Bronchial epithelial cell (primary cell): ENCODE data around the gene ATP2B2. TPM values are rescaled to one million over a fixed set of nuclear protein-coding genes. Genes with fewer than 3 reads are reported as not detected.
A peak's percentile ranks its signal among the peaks of the same experiment; 100 is the strongest.

ENCODE experiments used
- DNase-seq: peaks from one replicate; pipeline ENCODE4 v3.0.0-alpha.2; 2010; ENCODE audit warnings: low read depth
- FAIRE-seq: peaks from 2 replicates; lab custom pipeline; 2011; peaks lifted over from hg19 to GRCh38; lab: Jason Lieb, UNC
- H3K27me3 ChIP-seq: 2 replicates; pipeline ENCODE4 v1.5.1; 2011; ENCODE audit warnings: low read length; ENCODE audit not compliant: control insufficient read depth, insufficient read depth
- H3K36me3 ChIP-seq: 2 replicates; pipeline ENCODE4 v1.5.1; 2011; ENCODE audit warnings: low read length; ENCODE audit not compliant: control insufficient read depth, insufficient read depth
- H3K4me3 ChIP-seq: 2 replicates; pipeline ENCODE4 v1.5.1; 2011; ENCODE audit warnings: mild to moderate bottlenecking, low read depth, low read length, control low read depth
- CTCF ChIP-seq: IDR thresholded peaks from 2 replicates; pipeline ENCODE4 v1.5.1; 2011; ENCODE audit warnings: mild to moderate bottlenecking, moderate library complexity, low read length, control low read depth, inconsistent platforms; ENCODE audit not compliant: insufficient read depth, severe bottlenecking
- total RNA-seq: library from RNA; depleted of rRNA; stranded (reverse); fragments of >200 nt; gene quantifications from 2 replicates; pipeline ENCODE4 v1.2.1, GENCODE V29; 2014

The ATP2B2 gene
- total RNA-seq, 1 donor from 2014 or later = not detected

- H3K4me3 ChIP-seq = peak overlapping the region; percentile 82
- peaks cover 21% of the 10 kb centered on the region for H3K36me3 ChIP-seq
- FAIRE-seq (no peak), DNase-seq (peak; percentile 9)
- no peaks in the 10 kb centered on the region for H3K27me3 ChIP-seq
- no peak for TF ChIP-seq CTCF
These were observed 185.1 kb downstream of the ATP2B2 start for GRCh38 chr3:10320320-10320677.

GRCh38 chr3:10319804-10320203 is 185.6 kb downstream of the ATP2B2 start:
- FAIRE-seq (no peak), DNase-seq (no peak)
- TF ChIP-seq CTCF = no peak
- Histone ChIP-seq H3K36me3 (peaks cover 25% of the 10 kb centered on the region), H3K27me3 (no peaks in the 10 kb centered on the region), H3K4me3 (peak overlapping the region; percentile 82)

GRCh38 chr3:10319251-10319650 is 186.1 kb downstream of the ATP2B2 start:
- Histone ChIP-seq H3K4me3 (no peak overlapping the region), H3K27me3 (no peaks in the 10 kb centered on the region), H3K36me3 (peaks cover 28% of the 10 kb centered on the region)
- no peak for FAIRE-seq
- no peak for TF ChIP-seq CTCF
- no peak for DNase-seq

- Histone ChIP-seq H3K36me3 (peaks cover 32% of the 10 kb centered on the region), H3K27me3 (no peaks in the 10 kb centered on the region), H3K4me3 (no peak overlapping the region)
- no peak for TF ChIP-seq CTCF
- DNase-seq (no peak), FAIRE-seq (no peak)
These were observed 187.4 kb downstream of the ATP2B2 start for GRCh38 chr3:10317961-10318350.

GRCh38 chr3:10317311-10317960 is 187.9 kb downstream of the ATP2B2 start:
- Histone ChIP-seq H3K27me3 (no peaks in the 10 kb centered on the region), H3K36me3 (peaks cover 37% of the 10 kb centered on the region), H3K4me3 (no peak overlapping the region)
- DNase-seq (no peak), FAIRE-seq (no peak)
- TF ChIP-seq CTCF = no peak

- H3K27me3 ChIP-seq = no peaks in the 10 kb centered on the region
- H3K4me3 ChIP-seq = no peak overlapping the region
- no peak for DNase-seq
- FAIRE-seq = no peak
- no peak for TF ChIP-seq CTCF
- H3K36me3 ChIP-seq = peaks cover 46% of the 10 kb centered on the region
These were observed 189.5 kb downstream of the ATP2B2 start for GRCh38 chr3:10315771-10316344.
